HT-29 (cell line): Measurements from ENCODE around the gene MMP20. TPM values are rescaled to one million over a fixed set of nuclear protein-coding genes. Genes with fewer than 3 reads are reported as not detected.

Source experiments
- DNase-seq: peaks from one replicate; pipeline ENCODE4 v3.0.0-alpha.2; 2015; ENCODE audit warnings: low spot score
- total RNA-seq: library from RNA; depleted of rRNA; stranded (reverse); fragments of >200 nt; shearing (Covaris generic); gene quantifications from 2 replicates; pipeline ENCODE4 v1.2.3, GENCODE V29; 2014

The MMP20 gene
- total RNA-seq, 1 experiment from 2014 or later: not detected

- no peak for DNase-seq
Observed at GRCh38 chr11:102623128-102623527, 2.0 kb downstream of the MMP20 start.

- no peak for DNase-seq
Observed at GRCh38 chr11:102622258-102622657, 2.9 kb downstream of the MMP20 start.

GRCh38 chr11:102620818-102621561 is 4.1 kb downstream of the MMP20 start:
- no peak for DNase-seq

- DNase-seq: no peak
Observed at GRCh38 chr11:102620179-102620578, 5.0 kb downstream of the MMP20 start.

GRCh38 chr11:102617466-102618008 is 7.6 kb downstream of the MMP20 start:
- DNase-seq: no peak

GRCh38 chr11:102615894-102616432 is 9.2 kb downstream of the MMP20 start:
- DNase-seq: no peak

GRCh38 chr11:102615077-102615893 is 9.8 kb downstream of the MMP20 start:
- DNase-seq: no peak

- peak; percentile 45 for DNase-seq
Observed at GRCh38 chr11:102614485-102614884, 10.6 kb downstream of the MMP20 start.

- DNase-seq: no peak
Observed at GRCh38 chr11:102614031-102614430, 11.1 kb downstream of the MMP20 start.

GRCh38 chr11:102613450-102613849 is 11.7 kb downstream of the MMP20 start:
- no peak for DNase-seq

GRCh38 chr11:102611291-102611690 is 13.8 kb downstream of the MMP20 start:
- DNase-seq: no peak

- no peak for DNase-seq
Observed at GRCh38 chr11:102610200-102610599, 14.9 kb downstream of the MMP20 start.

GRCh38 chr11:102608699-102609098 is 16.4 kb downstream of the MMP20 start:
- peak; percentile 45 for DNase-seq

- no peak for DNase-seq
Observed at GRCh38 chr11:102604875-102605274, 20.3 kb downstream of the MMP20 start.

GRCh38 chr11:102604011-102604410 is 21.1 kb downstream of the MMP20 start:
- no peak for DNase-seq

- DNase-seq: no peak
Observed at GRCh38 chr11:102603576-102603975, 21.6 kb downstream of the MMP20 start.

- no peak for DNase-seq
Observed at GRCh38 chr11:102603091-102603490, 22.0 kb downstream of the MMP20 start.

GRCh38 chr11:102600666-102601065 is 24.5 kb downstream of the MMP20 start:
- no peak for DNase-seq

GRCh38 chr11:102599642-102600261 is 25.4 kb downstream of the MMP20 start:
- peak; percentile 97 for DNase-seq

- no peak for DNase-seq
Observed at GRCh38 chr11:102598272-102598671, 26.9 kb downstream of the MMP20 start.

GRCh38 chr11:102596578-102596977 is 28.6 kb downstream of the MMP20 start:
- DNase-seq: no peak
